Panc1 (cell line): Measurements from ENCODE around the gene A2M. TPM values are rescaled to one million over a fixed set of nuclear protein-coding genes. Genes with fewer than 3 reads are reported as not detected.

ENCODE experiments used
- ATAC-seq: fragments of 200-7000 bp; cut with Tn5 transposase; 2 replicates; pipeline ENCODE4 v1.9.1; 2020; ENCODE audit warnings: mild to moderate bottlenecking, moderate library complexity
- Bru-seq: library from RNA; stranded (reverse); fragments of 400-500 nt; gene quantifications from one replicate; lab custom pipeline; 2021; lab: Mats Ljungman, UMichigan
- BruChase-seq, 2 experiments: library from RNA; stranded (reverse); fragments of 400-500 nt; gene quantifications; one replicate each; lab custom pipeline; 2021; lab: Mats Ljungman, UMichigan
- BruUV-seq: library from RNA; stranded (reverse); fragments of 400-500 nt; replicated peaks from 2 replicates; lab custom pipeline; 2021; lab: Mats Ljungman, UMichigan
- CTCF ChIA-PET: fragments of 300-600 bp; sonication (Branson Sonifier 250); formaldehyde crosslinking; loops from one replicate; lab custom pipeline; 2022; ENCODE audit warnings: antibody characterized with exemption; lab: Charles Lee
- POLR2A ChIA-PET: fragments of 300-600 bp; sonication (Branson Sonifier 250); formaldehyde crosslinking; loops from one replicate; lab custom pipeline; 2022; ENCODE audit warnings: antibody characterized with exemption; lab: Charles Lee
- DNase-seq: peaks from one replicate; pipeline ENCODE4 v3.0.0-alpha.2; 2010; ENCODE audit warnings: low read depth, low spot score
- H3K27ac ChIP-seq: 2 replicates; pipeline ENCODE4 v1.5.1; 2011; ENCODE audit warnings: mild to moderate bottlenecking, low read length, inconsistent platforms
- H3K27me3 ChIP-seq: fragments of 200-500 bp; sonication (Bioruptor generic); 2 replicates; pipeline ENCODE4 v1.6.0; 2014; ENCODE audit warnings: low read length, inconsistent platforms; ENCODE audit not compliant: control insufficient read depth, insufficient read depth
- H3K36me3 ChIP-seq: fragments of 200-500 bp; sonication (Bioruptor generic); 2 replicates; pipeline ENCODE4 v1.5.1; 2014; ENCODE audit warnings: inconsistent platforms, mild to moderate bottlenecking, low read length, moderate library complexity; ENCODE audit not compliant: control insufficient read depth, insufficient read depth
- H3K4me1 ChIP-seq: 2 replicates; pipeline ENCODE4 v1.5.1; 2011; ENCODE audit warnings: inconsistent platforms, mild to moderate bottlenecking, low read length, moderate library complexity; ENCODE audit not compliant: control insufficient read depth, insufficient read depth
- H3K4me3 ChIP-seq, 2 experiments: 2 replicates each; pipeline ENCODE4 v1.5.1; 2011 to 2012; ENCODE audit warnings: low read depth in 2 of 2, low read length in 2 of 2, mild to moderate bottlenecking in 2 of 2, inconsistent platforms in 1 of 2, moderate library complexity in 1 of 2
- H3K9me3 ChIP-seq: fragments of 200-500 bp; sonication (Bioruptor generic); 2 replicates; pipeline ENCODE4 v1.5.1; 2014; ENCODE audit warnings: low read depth, mild to moderate bottlenecking, inconsistent platforms, low read length, moderate library complexity; ENCODE audit not compliant: control insufficient read depth, insufficient read depth
- POLR2AphosphoS5 ChIP-seq: IDR thresholded peaks from 2 replicates; pipeline ENCODE4 v1.6.1; 2012; ENCODE audit warnings: mild to moderate bottlenecking, low read depth, low read length, moderate library complexity
- SIN3A ChIP-seq: IDR thresholded peaks from 2 replicates; pipeline ENCODE4 v1.6.1; 2012; ENCODE audit warnings: low read depth, mild to moderate bottlenecking, low read length, moderate library complexity, borderline replicate concordance; ENCODE audit not compliant: insufficient read depth
- TCF7L2 ChIP-seq: IDR thresholded peaks from 2 replicates; pipeline ENCODE4 v1.6.1; 2011; ENCODE audit warnings: mild to moderate bottlenecking, low read depth, low read length, inconsistent platforms
- in situ Hi-C: cut with HindIII; loops from 2 replicates; pipeline ENCODE4 v1.10.0; 2016; ENCODE audit warnings: low sequenced_read_pairs, low pct_unique_long_range_greater_than_20kb
- intact Hi-C: fragments of 100-400 bp; cut with micrococcal nuclease; formaldehyde crosslinking; loops from one replicate; pipeline ENCODE4 v1.10.0; 2022; ENCODE audit not compliant: unreplicated experiment
- long read RNA-seq: library from polyadenylated mRNA; unstranded; transcript quantifications from one replicate; pipeline ENCODE4 v2.0.0, GENCODE V29; 2021; ENCODE audit not compliant: unreplicated experiment
- polyA plus RNA-seq: library from polyadenylated mRNA; unstranded; fragments of >200 nt; gene quantifications from one replicate; pipeline ENCODE4 v1.2.1, GENCODE V29; 2012; ENCODE audit warnings: missing spikeins; ENCODE audit not compliant: insufficient read length
- total RNA-seq: library from RNA; stranded (reverse); gene quantifications from one replicate; pipeline ENCODE4 v1.2.1, GENCODE V29; 2021; ENCODE audit not compliant: unreplicated experiment
- TF ChIP-seq, protein P1 (sequence below), 2 experiments: IDR thresholded peaks; 2 replicates each; pipeline ENCODE4 v1.6.1; 2011 to 2012; ENCODE audit warnings: low read depth in 2 of 2, control low read depth in 1 of 2, low read length in 1 of 2, mild to moderate bottlenecking in 1 of 2, moderate library complexity in 1 of 2; ENCODE audit not compliant: insufficient read depth in 1 of 2
- TF ChIP-seq, protein P2 (sequence below): fragments of 450-650 bp; IDR thresholded peaks from 2 replicates; pipeline ENCODE4 v1.5.1; 2017; ENCODE audit warnings: mild to moderate bottlenecking

A2M gene
- total RNA-seq (2.1 TPM), Bru-seq, nascent RNA (percentile 26 among the genes with signal in this experiment), BruChase-seq, experiment 1, labeled RNA remaining after a 2-hour chase (percentile 21 among the genes with signal in this experiment), BruChase-seq, experiment 2, labeled RNA remaining after a 6-hour chase (percentile 22 among the genes with signal in this experiment)
- polyA plus RNA-seq, result 0.28 TPM
- long read RNA-seq, result 0 reads

DNA sequence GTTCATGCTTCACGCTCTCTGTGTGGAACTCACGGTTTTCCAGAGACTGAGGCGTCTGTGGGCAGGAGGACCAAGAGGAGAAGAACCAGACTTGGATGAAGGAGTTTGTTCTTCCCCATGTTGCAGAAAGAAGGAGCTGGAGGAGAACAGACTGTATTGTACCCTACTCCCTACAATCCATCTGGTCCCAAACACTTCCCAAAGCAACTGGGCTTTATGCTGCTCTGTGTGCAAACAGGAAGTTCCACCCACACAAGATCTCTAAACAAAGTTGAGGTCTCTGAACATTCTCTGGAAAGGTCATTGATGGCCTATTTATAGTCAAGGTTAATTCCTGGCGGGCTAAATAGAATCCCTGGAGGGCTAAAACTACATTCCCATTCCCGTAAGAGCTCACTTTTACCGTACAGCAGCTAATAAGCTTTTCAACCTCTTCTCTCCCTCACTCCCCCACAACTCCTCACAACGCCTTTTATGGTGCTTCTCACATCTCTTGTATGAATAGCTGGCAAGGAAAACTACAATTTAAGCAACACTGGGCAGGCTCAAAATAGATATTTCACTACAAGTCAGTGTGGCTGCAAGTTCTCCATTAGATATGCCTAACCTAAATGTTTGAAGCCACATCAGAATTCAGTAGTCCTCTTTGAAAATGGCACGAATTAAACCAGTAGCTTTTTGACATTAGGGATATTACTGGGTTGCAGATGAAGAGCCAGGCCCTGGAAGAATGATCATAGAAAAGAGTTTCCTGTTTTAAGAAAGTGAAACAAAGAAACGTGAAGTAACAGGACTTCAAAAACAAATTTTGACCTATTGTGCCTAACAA is at the start of gene A2M:
Gene A2M, minus strand, starts transcription at position 189 of the 829 bp plus-strand sequence. Its CDS starts 70 bp downstream, at position 119.
- ChIA-PET POLR2A (no interaction called here), CTCF (no interaction called here)
- in situ Hi-C loops, result no loop called here
- TF ChIP-seq, protein P1, sequence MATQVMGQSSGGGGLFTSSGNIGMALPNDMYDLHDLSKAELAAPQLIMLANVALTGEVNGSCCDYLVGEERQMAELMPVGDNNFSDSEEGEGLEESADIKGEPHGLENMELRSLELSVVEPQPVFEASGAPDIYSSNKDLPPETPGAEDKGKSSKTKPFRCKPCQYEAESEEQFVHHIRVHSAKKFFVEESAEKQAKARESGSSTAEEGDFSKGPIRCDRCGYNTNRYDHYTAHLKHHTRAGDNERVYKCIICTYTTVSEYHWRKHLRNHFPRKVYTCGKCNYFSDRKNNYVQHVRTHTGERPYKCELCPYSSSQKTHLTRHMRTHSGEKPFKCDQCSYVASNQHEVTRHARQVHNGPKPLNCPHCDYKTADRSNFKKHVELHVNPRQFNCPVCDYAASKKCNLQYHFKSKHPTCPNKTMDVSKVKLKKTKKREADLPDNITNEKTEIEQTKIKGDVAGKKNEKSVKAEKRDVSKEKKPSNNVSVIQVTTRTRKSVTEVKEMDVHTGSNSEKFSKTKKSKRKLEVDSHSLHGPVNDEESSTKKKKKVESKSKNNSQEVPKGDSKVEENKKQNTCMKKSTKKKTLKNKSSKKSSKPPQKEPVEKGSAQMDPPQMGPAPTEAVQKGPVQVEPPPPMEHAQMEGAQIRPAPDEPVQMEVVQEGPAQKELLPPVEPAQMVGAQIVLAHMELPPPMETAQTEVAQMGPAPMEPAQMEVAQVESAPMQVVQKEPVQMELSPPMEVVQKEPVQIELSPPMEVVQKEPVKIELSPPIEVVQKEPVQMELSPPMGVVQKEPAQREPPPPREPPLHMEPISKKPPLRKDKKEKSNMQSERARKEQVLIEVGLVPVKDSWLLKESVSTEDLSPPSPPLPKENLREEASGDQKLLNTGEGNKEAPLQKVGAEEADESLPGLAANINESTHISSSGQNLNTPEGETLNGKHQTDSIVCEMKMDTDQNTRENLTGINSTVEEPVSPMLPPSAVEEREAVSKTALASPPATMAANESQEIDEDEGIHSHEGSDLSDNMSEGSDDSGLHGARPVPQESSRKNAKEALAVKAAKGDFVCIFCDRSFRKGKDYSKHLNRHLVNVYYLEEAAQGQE (IDR thresholded peaks at IDR 0.05; ENCODE audit: insufficient read depth in 1 of 2, low read depth in 2 of 2, low read length in 1 of 2), result no peak
- TF ChIP-seq SIN3A, result no peak
- no peak for TF ChIP-seq TCF7L2
- TF ChIP-seq, protein P2, sequence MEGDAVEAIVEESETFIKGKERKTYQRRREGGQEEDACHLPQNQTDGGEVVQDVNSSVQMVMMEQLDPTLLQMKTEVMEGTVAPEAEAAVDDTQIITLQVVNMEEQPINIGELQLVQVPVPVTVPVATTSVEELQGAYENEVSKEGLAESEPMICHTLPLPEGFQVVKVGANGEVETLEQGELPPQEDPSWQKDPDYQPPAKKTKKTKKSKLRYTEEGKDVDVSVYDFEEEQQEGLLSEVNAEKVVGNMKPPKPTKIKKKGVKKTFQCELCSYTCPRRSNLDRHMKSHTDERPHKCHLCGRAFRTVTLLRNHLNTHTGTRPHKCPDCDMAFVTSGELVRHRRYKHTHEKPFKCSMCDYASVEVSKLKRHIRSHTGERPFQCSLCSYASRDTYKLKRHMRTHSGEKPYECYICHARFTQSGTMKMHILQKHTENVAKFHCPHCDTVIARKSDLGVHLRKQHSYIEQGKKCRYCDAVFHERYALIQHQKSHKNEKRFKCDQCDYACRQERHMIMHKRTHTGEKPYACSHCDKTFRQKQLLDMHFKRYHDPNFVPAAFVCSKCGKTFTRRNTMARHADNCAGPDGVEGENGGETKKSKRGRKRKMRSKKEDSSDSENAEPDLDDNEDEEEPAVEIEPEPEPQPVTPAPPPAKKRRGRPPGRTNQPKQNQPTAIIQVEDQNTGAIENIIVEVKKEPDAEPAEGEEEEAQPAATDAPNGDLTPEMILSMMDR, result no peak
- no peak for TF ChIP-seq POLR2AphosphoS5
- no peaks in the 10 kb centered on the region for H3K36me3 ChIP-seq
- H3K27me3 ChIP-seq, result no peaks in the 10 kb centered on the region; the same call in 1 of the 2 replicates
- DNase-seq, result no peak
- no peak for ATAC-seq
- no peak within 1 kb of the TSS for H3K4me3 ChIP-seq
- H3K4me1 ChIP-seq, result no peaks in the 10 kb centered on the region
- H3K9me3 ChIP-seq, result no peaks in the 10 kb centered on the region
- BruUV-seq, result no TSS peak
- intact Hi-C loops, result no loop called here
- no peak within 1 kb of the TSS for H3K27ac ChIP-seq

DNA sequence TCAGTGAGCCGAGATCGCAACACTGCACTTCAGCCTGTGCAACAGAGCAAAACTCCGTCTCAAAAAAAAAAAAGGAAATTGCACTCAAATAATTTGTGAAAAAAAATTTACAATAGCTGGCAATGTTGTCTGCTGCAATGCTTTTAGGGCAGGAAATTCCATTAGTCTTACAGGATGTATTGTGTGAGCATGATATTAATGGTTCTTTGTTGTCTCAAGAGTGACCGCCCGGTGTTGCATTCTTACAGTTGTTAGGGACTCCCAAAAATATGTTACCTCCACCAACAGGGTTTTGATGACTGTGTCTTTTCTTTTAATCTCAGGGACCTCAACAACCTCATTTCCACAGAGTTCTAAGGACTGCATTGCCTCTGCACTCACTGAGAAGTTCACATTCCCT is 47.7 kb upstream of the A2M start:
- H3K9me3 ChIP-seq, result no peaks in the 10 kb centered on the region
- no peak overlapping the region for H3K4me3 ChIP-seq
- in situ Hi-C loops (no loop called here), intact Hi-C loops (no loop called here)
- ChIA-PET POLR2A (no interaction called here), CTCF (no interaction called here)
- no peaks in the 10 kb centered on the region for H3K27me3 ChIP-seq
- H3K36me3 ChIP-seq, result no peaks in the 10 kb centered on the region
- no peak for ATAC-seq
- no peaks in the 10 kb centered on the region for H3K4me1 ChIP-seq
- H3K27ac ChIP-seq, result no peak overlapping the region
- BruUV-seq, result no TSS peak
- TF ChIP-seq, protein P1 (IDR thresholded peaks at IDR 0.05; ENCODE audit: insufficient read depth in 1 of 2, low read depth in 2 of 2, low read length in 1 of 2), result no peak
- TF ChIP-seq SIN3A, result no peak
- TF ChIP-seq TCF7L2, result no peak
- TF ChIP-seq POLR2AphosphoS5, result no peak
- TF ChIP-seq, protein P2, result no peak
- DNase-seq, result no peak
